CD14-positive monocyte (primary cell): Measurements from ENCODE around the gene DPH5. TPM values are rescaled to one million over a fixed set of nuclear protein-coding genes. Genes with fewer than 3 reads are reported as not detected.

Experiments
- DNase-seq, 3 donors: peaks; one replicate each; pipeline ENCODE4 v3.0.0-alpha.2; 2011 to 2022
- H2AFZ ChIP-seq: 2 replicates; pipeline ENCODE4 v1.6.0; 2012; ENCODE audit warnings: mild to moderate bottlenecking, low read depth, low read length, inconsistent platforms; ENCODE audit not compliant: insufficient read depth, poor library complexity, severe bottlenecking
- H3K27ac ChIP-seq, 2 donors: 1 replicate in 1 of 2; 2 replicates in 1 of 2; pipeline ENCODE4 v1.5.1; 2012 to 2013; ENCODE audit warnings: low read length in 2 of 2, control low read depth in 1 of 2, inconsistent platforms in 1 of 2, low read depth in 1 of 2, mild to moderate bottlenecking in 1 of 2
- H3K27me3 ChIP-seq, 2 donors: one replicate each; pipeline versions ENCODE4 v1.6.0 to v1.6.1; 2011 to 2013; ENCODE audit warnings: low read length in 2 of 2; ENCODE audit not compliant: control insufficient read depth in 2 of 2, insufficient read depth in 2 of 2
- H3K36me3 ChIP-seq, 2 donors: replicated peaks in 1 of 2; 1 replicate in 1 of 2; 2 replicates in 1 of 2; pipeline versions ENCODE4 v1.5.1 to v1.6.1; 2012 to 2013; ENCODE audit warnings: low read length in 2 of 2, control low read depth in 1 of 2, inconsistent platforms in 1 of 2, mild to moderate bottlenecking in 1 of 2; ENCODE audit not compliant: insufficient read depth in 2 of 2, control insufficient read depth in 1 of 2
- H3K4me1 ChIP-seq, 2 donors: 1 replicate in 1 of 2; 2 replicates in 1 of 2; pipeline versions ENCODE4 v1.5.1 to v1.6.1; 2012 to 2013; ENCODE audit warnings: low read length in 2 of 2, control low read depth in 1 of 2, inconsistent platforms in 1 of 2, mild to moderate bottlenecking in 1 of 2, moderate library complexity in 1 of 2; ENCODE audit not compliant: insufficient read depth in 2 of 2, control insufficient read depth in 1 of 2
- H3K4me2 ChIP-seq: replicated peaks from 2 replicates; pipeline ENCODE3; 2012; ENCODE audit warnings: low read length, moderate library complexity, mild to moderate bottlenecking; ENCODE audit not compliant: poor library complexity, severe bottlenecking; ENCODE audit errors: extremely low read depth
- H3K4me3 ChIP-seq, 3 experiments: fragments of 200-600 bp in 1 of 3; sonication (generic) in 1 of 3; replicated peaks in 1 of 3; 1 replicate in 2 of 3; 2 replicates in 1 of 3; pipeline ENCODE4 v1.5.1; 2011 to 2013; ENCODE audit warnings: low read length in 3 of 3, mild to moderate bottlenecking in 3 of 3, control low read depth in 2 of 3, low read depth in 2 of 3, inconsistent platforms in 1 of 3, moderate library complexity in 1 of 3
- H3K79me2 ChIP-seq: 2 replicates; pipeline ENCODE4 v1.6.0; 2012; ENCODE audit warnings: mild to moderate bottlenecking, control low read depth, inconsistent platforms, low read length, moderate library complexity; ENCODE audit not compliant: insufficient read depth
- H3K9ac ChIP-seq: 2 replicates; pipeline ENCODE4 v1.6.0; 2017; ENCODE audit warnings: low read length, mild to moderate bottlenecking; ENCODE audit not compliant: insufficient read depth, poor library complexity, severe bottlenecking
- H3K9me3 ChIP-seq, 2 donors: replicated peaks in 1 of 2; 1 replicate in 1 of 2; 2 replicates in 1 of 2; pipeline versions ENCODE4 v1.5.1 to v1.6.1; 2012 to 2013; ENCODE audit warnings: low read length in 2 of 2, control low read depth in 1 of 2; ENCODE audit not compliant: control insufficient read depth in 1 of 2, insufficient read depth in 1 of 2
- H4K20me1 ChIP-seq: 2 replicates; pipeline ENCODE4 v1.6.0; 2012; ENCODE audit warnings: mild to moderate bottlenecking, low read length, control low read depth, moderate library complexity; ENCODE audit not compliant: insufficient read depth
- H3K27ac Mint-ChIP-seq, 7 donors: one replicate each; pipeline ENCODE4 v1.8.0; 2020; ENCODE audit warnings: mild to moderate bottlenecking in 7 of 7, mixed read lengths in 7 of 7, moderate library complexity in 6 of 7, inconsistent platforms in 2 of 7
- H3K27me3 Mint-ChIP-seq, 3 donors: one replicate each; pipeline ENCODE4 v1.8.0; 2021 to 2022; ENCODE audit warnings: low read depth in 3 of 3, mild to moderate bottlenecking in 3 of 3, mixed read lengths in 3 of 3, moderate library complexity in 3 of 3, inconsistent platforms in 1 of 3
- H3K36me3 Mint-ChIP-seq, 2 donors: one replicate each; pipeline ENCODE4 v1.8.0; 2020; ENCODE audit warnings: mixed read lengths in 2 of 2, inconsistent platforms in 1 of 2, mild to moderate bottlenecking in 1 of 2
- H3K4me1 Mint-ChIP-seq: one replicate; pipeline ENCODE4 v1.8.0; 2020; ENCODE audit warnings: mild to moderate bottlenecking, mixed read lengths
- H3K4me3 Mint-ChIP-seq, 2 donors: one replicate each; pipeline ENCODE4 v1.8.0; 2020; ENCODE audit warnings: mild to moderate bottlenecking in 2 of 2, mixed read lengths in 2 of 2, moderate library complexity in 1 of 2
- H3K9me3 Mint-ChIP-seq, 7 donors: one replicate each; pipeline ENCODE4 v1.8.0; 2020 to 2022; ENCODE audit warnings: mixed read lengths in 7 of 7, mild to moderate bottlenecking in 6 of 7, moderate library complexity in 6 of 7, inconsistent platforms in 2 of 7
- CTCF ChIP-seq: fragments of 200-600 bp; IDR thresholded peaks from one replicate; pipeline ENCODE4 v1.8.0; 2022; ENCODE audit warnings: antibody characterized with exemption, mild to moderate bottlenecking
- intact Hi-C, 2 donors: fragments of 100-400 bp; cut with micrococcal nuclease; formaldehyde crosslinking; loops; one replicate each; pipeline versions ENCODE4 v1.15.0 to v1.15.1; 2023
- polyA plus RNA-seq, 3 donors: library from polyadenylated mRNA; depleted of rRNA in 1 of 3; unstranded in 2 of 3; stranded (reverse) in 1 of 3; fragments of 300-500 nt in 2 of 3; fragments of >200 nt in 1 of 3; fragmentation: Illumina TruSeq in 2 of 3; gene quantifications; 1 replicate in 2 of 3; 2 replicates in 1 of 3; pipeline ENCODE4 v1.2.3, GENCODE V29; 2012 to 2021

Gene DPH5
- polyA plus RNA-seq, 3 donors: 10.3 to 14.3 (median 12.0) TPM

- H3K4me1 ChIP-seq: no peaks in the 10 kb centered on the region
- no peak for DNase-seq
- peaks cover 0 to 2% (median 0%) of the 10 kb centered on the region in 3 donors for H3K27me3 Mint-ChIP-seq
- H3K27ac ChIP-seq: no peak overlapping the region
- H3K36me3 Mint-ChIP-seq: peaks cover 17% of the 10 kb centered on the region in 2 donors
- H2AFZ ChIP-seq: no peak overlapping the region
- no peaks in the 10 kb centered on the region for H3K4me1 Mint-ChIP-seq
- H3K9ac ChIP-seq: no peak overlapping the region
- no peaks in the 10 kb centered on the region for H3K27me3 ChIP-seq
- peaks cover 15 to 19% of the 10 kb centered on the region in 2 donors for H3K9me3 ChIP-seq
- H3K27ac Mint-ChIP-seq: peak overlapping the region in 1 of 7 donors; percentile 34
- intact Hi-C loops: no loop called here
- H3K79me2 ChIP-seq: no peaks in the 10 kb centered on the region
- peaks cover 0 to 6% of the 10 kb centered on the region in 2 donors for H3K36me3 ChIP-seq
- H3K9me3 Mint-ChIP-seq: peaks cover 10 to 20% (median 15%) of the 10 kb centered on the region in 7 donors
- no peak for TF ChIP-seq CTCF
- H3K4me3 Mint-ChIP-seq: no peak overlapping the region
- H4K20me1 ChIP-seq: no peaks in the 10 kb centered on the region
- H3K4me2 ChIP-seq: no peak overlapping the region
- H3K4me3 ChIP-seq: no peak overlapping the region
Observed at GRCh38 chr1:101044749-101045148, 19.2 kb upstream of the DPH5 start.

- intact Hi-C loops: no loop called here
- DNase-seq: no peak
- Histone ChIP-seq H3K27me3 (no peaks in the 10 kb centered on the region), H4K20me1 (no peaks in the 10 kb centered on the region), H3K4me2 (no peak overlapping the region), H3K27ac (no peak overlapping the region), H3K79me2 (no peaks in the 10 kb centered on the region), H3K9me3 (peaks cover 15 to 23% of the 10 kb centered on the region in 2 donors), H3K4me1 (no peaks in the 10 kb centered on the region), H3K9ac (no peak overlapping the region), H3K4me3 (no peak overlapping the region), H2AFZ (no peak overlapping the region), H3K36me3 (peaks cover 0 to 11% of the 10 kb centered on the region in 2 donors)
- Mint-ChIP-seq H3K4me1 (no peaks in the 10 kb centered on the region), H3K36me3 (peaks cover 22% of the 10 kb centered on the region in 2 donors), H3K27ac (no peak overlapping the region), H3K27me3 (peaks cover 0 to 2% (median 0%) of the 10 kb centered on the region in 3 donors), H3K4me3 (no peak overlapping the region), H3K9me3 (peaks cover 11 to 25% (median 16%) of the 10 kb centered on the region in 7 donors)
- no peak for TF ChIP-seq CTCF
Observed at GRCh38 chr1:101044259-101044658, 18.7 kb upstream of the DPH5 start.
